HT1080 (cell line): ENCODE measurements around the gene AVEN. TPM values are rescaled to one million over a fixed set of nuclear protein-coding genes. Genes with fewer than 3 reads are reported as not detected.

Experiments used
- DNase-seq: peaks from one replicate; pipeline ENCODE4 v3.0.0-alpha.2; 2015; ENCODE audit warnings: low read depth
- total RNA-seq: library from RNA; depleted of rRNA; stranded (reverse); fragments of >200 nt; shearing (Covaris generic); gene quantifications from 2 replicates; pipeline ENCODE4 v1.2.3, GENCODE V29; 2014

Gene AVEN
- total RNA-seq, 1 experiment from 2014 or later: 14.0 TPM

GRCh38 chr15:33987444-33987843 lies 51.6 kb downstream of the AVEN start:
- no peak for DNase-seq

DNA sequence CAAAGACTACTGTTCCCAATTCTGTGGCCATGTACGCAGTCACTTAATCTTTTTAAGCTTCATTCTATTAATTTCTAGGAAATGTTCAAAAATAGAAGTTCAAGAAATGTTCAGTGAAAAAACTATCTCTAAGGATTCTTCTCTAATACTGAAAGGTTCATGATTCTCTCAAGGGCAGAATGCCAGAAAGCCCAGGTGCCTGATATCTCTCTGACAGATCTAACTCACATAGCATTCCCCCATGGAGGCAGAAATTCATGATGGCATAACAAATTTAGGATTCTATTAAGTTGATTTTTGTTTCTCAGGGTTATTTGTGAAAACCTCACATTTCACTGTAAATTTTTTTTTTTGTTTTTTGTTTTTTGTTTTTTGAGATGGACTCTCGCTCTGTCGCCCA lies 53.3 kb downstream of the AVEN start:
- DNase-seq: no peak

DNA sequence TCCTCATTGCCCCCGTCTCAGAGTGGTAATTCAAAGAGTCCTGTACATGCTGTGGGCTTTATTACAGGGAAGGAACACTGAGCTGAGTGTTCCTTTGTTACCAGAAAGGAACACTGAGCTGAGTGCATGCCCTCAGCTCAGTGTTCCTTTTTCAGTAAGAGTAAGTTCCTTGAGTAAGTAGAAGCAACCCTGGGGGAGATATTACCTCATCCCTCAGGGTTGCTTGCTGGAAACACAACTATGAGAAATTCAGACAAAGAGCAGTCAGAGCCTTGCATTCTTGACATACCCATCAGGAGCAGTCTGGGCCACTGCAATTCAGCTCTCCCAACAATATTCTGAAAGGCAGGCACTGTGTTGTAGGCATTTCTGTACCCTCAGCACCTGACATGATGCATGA lies 53.7 kb downstream of the AVEN start:
- DNase-seq: peak; percentile 27

- no peak for DNase-seq
Measured at GRCh38 chr15:33982516-33982915, 56.5 kb downstream of the AVEN start.

GRCh38 chr15:33980159-33980558 lies 58.8 kb downstream of the AVEN start:
- no peak for DNase-seq

- peak; percentile 4 for DNase-seq
Measured at GRCh38 chr15:33975022-33975565, 63.9 kb downstream of the AVEN start.

DNA sequence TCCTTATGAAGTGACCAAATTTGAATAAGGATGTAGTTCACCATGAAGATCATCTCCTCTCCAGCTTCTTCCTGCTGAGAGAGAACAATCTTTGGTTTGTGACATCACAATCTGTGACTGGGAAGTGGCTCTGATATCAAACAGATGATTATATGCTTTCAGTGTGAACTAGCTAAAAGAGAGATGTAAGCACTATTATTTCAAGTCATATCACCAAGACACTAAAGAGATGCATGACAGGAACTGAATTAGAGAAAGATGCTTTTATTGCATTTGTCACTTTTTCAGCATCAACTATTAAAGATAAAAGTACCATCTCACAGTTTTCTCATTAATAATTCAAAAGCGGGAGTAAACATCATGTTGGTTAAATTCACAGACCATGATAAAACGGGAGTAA lies 67.2 kb downstream of the AVEN start:
- DNase-seq: no peak

GRCh38 chr15:33968821-33969220 lies 70.2 kb downstream of the AVEN start:
- no peak for DNase-seq

DNA sequence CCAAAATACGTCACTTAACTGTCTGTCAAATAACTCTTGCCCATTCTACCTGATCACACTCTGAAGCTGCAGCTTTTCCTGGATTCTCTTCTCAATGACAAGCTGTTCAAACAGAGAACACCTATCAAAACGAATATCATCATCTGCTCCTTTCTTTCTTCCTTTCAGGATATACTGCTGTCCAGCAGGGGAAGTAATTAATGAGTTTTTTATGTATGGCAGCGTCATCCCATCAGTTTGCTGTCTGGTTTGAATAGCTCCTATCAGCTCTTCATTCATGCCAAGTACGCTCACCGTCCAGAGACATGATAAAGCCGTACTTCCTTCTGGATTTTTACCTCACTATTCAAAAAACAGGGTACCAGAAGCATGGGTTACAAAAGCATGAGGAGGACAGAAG lies 70.8 kb downstream of the AVEN start, which contains the start of gene CHRM5:
Gene CHRM5, plus strand, starts transcription at position 274 of the 400 bp plus-strand sequence. CDS start 94,221 bp downstream, outside the sequence.
- no peak for DNase-seq

DNA sequence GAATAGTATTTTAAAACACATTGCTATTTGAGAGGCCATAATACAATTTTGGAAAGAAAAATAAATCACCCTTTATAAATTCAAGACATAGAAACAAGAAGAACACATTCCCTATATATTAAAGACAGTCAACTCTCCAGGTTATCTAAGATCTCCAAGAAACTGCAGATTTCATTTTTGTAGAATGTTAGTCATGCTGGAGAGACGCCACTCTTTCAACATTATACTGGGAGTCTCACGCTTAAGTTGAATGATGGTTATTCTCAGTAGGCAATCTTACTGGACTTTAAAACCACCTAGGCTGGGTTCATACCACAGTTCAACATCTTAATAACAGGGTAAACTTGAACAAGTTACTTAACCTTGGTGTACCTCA lies 74.4 kb downstream of the AVEN start:
- no peak for DNase-seq

DNA sequence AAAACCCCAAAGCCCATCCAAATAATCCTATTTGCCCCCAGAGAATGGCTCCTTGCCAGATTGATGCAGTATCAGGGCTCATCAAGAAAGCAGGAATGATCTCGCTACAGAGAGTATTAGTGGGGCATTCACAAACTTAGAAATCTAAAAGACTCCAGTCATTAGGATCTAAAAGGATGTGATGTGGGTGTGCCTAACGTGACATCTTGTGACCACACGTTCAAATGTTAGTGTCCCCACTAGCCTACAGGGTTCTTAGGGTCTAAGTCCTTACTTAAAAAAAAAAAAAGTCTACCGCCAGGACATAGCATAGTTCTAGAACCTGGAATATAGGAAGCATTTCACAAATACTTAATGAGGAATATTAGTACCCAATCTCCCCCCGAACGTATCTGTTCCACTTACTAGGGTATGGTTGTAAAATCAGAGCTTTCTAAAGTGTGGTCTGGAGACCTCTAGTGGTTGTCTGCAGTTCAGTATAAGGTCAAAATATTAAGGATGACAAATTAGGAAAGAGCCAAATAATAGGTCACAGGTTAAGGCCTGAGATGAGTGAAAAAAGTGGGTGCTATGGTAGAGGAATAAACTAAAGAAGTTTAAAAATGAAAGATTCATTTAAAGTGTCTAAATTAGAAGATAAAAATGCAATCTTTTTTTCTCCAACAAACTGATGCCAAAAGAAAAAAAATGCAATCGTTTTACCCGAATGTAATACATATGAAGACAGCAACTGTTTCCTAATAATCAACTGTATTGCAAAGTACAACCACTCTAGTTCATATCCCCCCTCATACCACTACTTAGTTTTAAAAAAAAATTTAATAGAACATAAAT lies 75.0 kb downstream of the AVEN start:
- DNase-seq: peak; percentile 40

- no peak for DNase-seq
Measured at GRCh38 chr15:33960549-33960935, 78.5 kb downstream of the AVEN start.

- DNase-seq: no peak
Measured at GRCh38 chr15:33959844-33960548, 79.0 kb downstream of the AVEN start.

DNA sequence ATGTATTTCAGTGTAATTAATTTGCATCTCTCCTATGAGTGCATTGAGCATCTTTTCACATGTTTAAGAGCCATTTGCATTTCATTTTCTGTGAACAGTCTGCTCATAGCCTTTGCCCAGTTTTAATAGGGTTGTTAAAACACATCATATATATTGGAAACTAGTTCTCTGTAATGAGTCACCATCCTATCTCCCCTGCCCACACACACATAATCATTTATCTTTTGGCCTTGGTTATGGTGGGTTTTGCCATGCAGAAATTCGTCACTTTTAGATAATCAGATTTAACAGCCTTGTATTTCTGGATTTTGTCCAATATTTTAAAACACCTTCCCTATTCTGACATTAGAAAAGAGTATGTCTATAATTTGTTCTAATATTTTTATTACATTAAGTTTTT lies 82.6 kb downstream of the AVEN start:
- no peak for DNase-seq

DNA sequence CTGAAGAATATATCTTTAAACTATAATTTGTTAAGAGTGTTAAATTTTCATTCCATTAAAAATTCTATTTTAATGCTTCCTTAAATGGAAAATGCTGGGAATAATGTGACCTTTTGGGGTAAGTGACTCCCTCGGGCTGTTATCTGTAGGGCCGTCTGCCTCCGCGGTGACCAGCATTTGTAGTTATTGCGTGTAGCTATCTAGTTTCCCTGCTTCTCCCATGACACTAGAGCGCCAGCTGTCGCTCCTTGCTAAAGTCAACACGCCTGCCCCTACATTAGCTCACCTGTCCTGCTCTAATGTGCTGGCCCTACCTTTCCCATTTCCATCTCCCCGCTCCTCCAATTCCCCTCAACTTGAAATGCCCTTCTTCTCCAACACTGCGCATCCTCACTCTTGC lies 83.1 kb downstream of the AVEN start:
- DNase-seq: no peak

DNA sequence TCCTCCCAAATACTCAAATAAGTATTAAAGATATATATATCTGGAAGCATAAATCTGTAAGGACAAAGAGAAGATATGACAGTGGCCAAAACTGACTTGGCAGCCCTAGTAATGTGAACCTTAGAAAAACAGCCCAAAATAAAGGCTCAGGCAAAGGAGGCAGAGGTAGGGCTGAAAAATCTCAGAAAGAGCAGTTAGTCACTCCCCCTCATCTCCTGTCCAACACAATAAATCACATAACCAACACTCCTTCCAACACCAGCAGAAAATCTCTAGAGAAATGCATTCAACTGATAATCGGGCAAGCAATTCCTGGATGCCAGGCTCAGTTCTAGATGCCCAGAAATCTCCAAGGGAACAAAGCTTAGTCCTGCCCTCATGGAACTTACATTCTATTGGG lies 92.9 kb downstream of the AVEN start:
- no peak for DNase-seq

DNA sequence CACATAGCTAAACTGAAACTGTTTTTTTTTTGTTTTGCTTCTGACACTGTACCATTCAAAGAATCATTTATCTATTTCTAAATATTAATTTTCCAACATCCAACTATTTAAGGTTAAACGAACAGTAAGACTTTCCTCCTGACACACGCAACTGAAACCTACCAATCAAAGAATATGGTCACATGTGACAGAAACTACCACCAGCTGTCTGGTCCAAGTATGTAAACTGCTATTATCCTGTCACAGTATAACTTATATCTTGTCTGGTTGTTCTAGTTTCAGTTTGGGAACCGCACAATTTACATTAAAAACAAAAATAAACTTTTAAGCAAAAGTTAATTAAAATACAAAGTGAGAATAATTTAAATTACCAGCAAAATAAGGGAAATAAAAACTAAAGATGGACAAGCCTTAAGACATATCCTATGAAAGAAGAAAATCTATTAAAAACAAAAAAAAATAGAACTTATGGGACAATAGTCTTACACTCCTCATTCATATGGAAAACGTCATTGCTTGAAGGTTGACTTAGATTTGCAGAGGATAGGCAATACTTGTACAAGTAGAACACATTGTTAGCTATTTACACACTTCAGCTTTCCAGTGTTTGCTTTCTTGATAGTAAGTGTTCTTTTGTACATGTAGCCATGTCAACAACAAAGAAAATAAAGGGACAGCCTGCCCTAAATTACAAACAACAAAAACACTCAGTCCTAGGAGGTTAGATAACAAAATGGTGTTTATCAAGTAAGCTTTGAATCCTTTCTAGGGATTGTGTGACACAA lies 97.5 kb downstream of the AVEN start:
- DNase-seq: no peak

DNA sequence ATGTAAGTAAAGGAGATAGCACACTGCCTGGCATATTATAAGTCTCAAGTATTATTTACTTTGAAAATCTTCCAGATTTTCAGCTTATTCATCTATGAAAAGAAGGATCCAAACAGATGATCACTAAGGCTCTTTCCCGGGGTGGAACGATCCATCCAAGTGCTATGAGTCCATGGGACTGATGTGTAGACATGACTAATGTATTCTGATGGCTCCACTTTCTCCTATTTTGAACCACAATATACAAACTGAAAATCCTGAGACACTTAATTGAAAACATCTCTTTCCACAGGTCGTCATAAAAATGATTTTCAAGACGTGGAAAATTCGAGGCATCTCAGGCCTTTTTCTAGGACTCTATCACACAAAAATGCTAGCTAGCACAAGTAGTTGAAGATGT lies 104.1 kb downstream of the AVEN start:
- no peak for DNase-seq

DNA sequence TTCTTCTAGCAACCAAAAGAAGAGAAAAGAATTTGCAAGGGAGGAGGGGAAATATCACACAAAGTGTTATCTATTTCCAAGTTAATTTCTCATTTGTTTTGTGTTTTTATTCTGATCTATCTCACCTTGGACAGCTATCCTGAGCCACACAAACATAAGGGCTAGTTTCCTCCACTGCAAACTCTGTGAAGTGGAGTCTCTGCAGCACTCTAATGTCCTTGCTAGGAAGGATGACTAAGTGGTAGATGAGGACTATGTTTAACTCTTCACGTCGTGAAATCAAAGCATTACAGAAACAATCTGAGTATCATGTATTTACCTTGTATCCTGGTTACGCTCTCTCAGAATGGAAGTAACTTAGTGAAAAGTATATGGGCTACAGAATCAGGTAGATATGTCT lies 104.6 kb downstream of the AVEN start:
- DNase-seq: peak; percentile 7

DNA sequence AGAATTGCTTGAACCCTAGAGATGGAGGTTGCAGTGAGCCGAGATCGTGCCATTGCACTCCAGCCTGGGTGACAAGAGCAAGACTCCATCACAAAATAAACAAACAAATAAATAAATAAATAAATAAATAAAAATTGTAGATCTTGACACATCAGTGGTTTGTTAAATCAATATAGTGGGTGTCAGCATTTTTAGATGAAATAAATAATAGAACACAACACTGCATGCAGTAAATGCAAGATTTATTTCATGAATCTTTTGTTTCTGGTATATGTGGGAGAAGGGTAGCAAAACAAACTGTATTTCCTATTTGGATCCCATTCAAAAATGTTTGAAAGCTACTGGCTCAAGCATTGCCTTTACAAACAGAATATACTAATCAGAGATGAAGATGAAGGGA lies 106.3 kb downstream of the AVEN start:
- no peak for DNase-seq

DNA sequence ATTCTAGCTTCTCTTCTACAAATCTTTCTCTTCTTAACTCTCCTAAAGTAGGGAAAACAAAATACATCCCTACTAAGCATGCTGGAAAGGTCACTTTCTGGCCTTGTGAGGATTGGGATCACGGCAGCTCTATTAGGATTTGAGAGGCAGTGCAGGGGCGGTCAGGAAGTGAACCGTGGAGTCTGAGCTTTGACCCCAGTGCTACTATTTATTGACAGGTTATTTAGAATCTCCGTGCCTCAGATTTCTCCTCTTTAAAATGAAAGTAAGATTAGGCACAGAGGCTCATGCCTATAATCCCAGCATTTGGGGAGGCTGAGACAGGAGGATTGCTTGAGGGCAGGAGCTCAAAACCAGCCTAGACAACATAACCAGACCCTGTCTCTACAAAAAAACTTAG lies 112.7 kb downstream of the AVEN start:
- no peak for DNase-seq

DNA sequence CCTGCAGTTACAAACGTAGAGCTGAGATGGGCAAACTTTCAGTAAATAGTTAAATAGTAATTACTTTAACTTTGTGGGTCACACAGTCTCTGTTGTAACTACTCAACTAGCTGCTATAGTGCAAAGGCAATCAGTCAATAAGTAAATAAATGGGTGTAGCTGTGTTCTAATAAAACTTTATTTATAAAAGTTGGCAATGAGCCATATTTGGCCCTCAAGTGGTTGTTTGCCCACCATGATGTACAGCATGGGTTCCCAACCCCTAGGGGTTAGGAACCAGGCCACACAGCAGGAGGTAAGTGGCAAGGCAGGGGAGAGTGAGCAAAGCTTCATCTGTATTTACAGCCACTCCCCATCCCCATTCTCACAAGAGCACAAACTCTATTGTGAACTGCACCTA lies 115.6 kb downstream of the AVEN start:
- no peak for DNase-seq
